OCI-LY3 (cell line): ENCODE measurements around the gene USP10.

Experiments used
- EZH2phosphoT487 ChIP-seq: fragments of 200-600 bp; shearing (Covaris generic); IDR thresholded peaks from 2 replicates; pipeline ENCODE4 v1.6.1; 2018; ENCODE audit warnings: antibody characterized with exemption, mixed run types, low read depth
- TF ChIP-seq, protein P1 (sequence below): fragments of 200-600, 300-600 bp; sonication (generic); IDR thresholded peaks from 2 replicates; pipeline ENCODE4 v1.5.1; 2014; ENCODE audit warnings: antibody characterized with exemption, low read length, low read depth

DNA sequence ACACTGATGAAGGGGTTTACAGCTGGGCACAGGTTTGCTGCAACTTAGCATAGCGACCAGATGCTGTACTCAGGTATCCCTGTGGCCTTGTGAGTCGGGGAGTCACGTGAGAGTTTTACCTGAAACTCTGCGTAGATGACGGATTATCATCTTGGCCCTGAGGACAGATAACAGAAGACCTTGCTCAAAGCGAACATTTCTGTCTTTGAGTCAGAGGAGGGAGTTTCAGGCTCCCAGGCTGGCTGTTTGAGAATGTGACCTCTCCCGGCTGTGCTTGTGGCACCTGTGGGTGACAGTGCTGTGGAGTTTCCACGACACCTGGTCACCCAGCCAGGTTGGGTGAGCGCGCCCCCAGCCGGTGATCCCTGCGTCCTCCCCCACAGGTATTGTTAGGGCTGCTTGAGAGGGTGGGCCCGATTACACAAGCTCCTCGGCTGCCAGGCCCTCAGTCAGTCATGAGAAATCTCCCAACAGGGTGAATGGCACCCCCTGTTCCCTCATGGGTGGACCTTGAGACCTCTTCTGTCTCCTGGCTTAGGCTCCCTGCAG is 75.5 kb downstream of the USP10 start:
- TF ChIP-seq, protein P1, sequence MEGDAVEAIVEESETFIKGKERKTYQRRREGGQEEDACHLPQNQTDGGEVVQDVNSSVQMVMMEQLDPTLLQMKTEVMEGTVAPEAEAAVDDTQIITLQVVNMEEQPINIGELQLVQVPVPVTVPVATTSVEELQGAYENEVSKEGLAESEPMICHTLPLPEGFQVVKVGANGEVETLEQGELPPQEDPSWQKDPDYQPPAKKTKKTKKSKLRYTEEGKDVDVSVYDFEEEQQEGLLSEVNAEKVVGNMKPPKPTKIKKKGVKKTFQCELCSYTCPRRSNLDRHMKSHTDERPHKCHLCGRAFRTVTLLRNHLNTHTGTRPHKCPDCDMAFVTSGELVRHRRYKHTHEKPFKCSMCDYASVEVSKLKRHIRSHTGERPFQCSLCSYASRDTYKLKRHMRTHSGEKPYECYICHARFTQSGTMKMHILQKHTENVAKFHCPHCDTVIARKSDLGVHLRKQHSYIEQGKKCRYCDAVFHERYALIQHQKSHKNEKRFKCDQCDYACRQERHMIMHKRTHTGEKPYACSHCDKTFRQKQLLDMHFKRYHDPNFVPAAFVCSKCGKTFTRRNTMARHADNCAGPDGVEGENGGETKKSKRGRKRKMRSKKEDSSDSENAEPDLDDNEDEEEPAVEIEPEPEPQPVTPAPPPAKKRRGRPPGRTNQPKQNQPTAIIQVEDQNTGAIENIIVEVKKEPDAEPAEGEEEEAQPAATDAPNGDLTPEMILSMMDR = no peak
- TF ChIP-seq EZH2phosphoT487 = no peak
